SK-N-SH (cell line): ENCODE results near the gene SLC9A8.

Experiments
- EP300 ChIP-seq, 2 experiments: IDR thresholded peaks; 2 replicates each; pipeline versions ENCODE4 v1.4.0 to v1.6.1; 2012; ENCODE audit warnings: borderline replicate concordance in 1 of 2, low read depth in 1 of 2, low read length in 1 of 2
- TF ChIP-seq, protein P1 (sequence below): fragments of 150-350 bp; IDR thresholded peaks from 2 replicates; pipeline ENCODE4 v1.6.1; 2017; ENCODE audit warnings: antibody characterized with exemption, low read length, low read depth, borderline replicate concordance

DNA sequence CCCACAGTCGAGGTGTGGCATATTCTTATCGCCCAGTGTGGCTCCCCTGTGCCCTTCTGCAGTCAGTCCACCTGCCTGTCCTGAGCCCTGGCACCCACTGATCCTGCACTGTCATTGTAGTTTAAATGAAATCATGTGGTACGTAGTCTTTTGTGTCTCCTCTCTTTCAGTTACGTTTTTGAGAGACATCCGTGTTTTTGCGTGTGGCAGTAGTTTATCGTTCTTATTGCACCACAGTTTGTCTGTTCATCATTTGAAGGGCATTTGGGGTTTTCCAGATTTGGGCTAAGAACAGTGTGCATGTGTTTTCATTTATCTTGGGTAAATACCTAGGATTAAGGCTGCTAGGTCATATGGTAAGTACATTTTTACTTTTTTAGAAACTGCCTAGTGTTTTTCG lies 53.4 kb downstream of the SLC9A8 start:
- TF ChIP-seq EP300 (IDR thresholded peaks at IDR 0.05; ENCODE audit: borderline replicate concordance in 1 of 2, low read depth in 1 of 2, low read length in 1 of 2): no peak
- TF ChIP-seq, protein P1, sequence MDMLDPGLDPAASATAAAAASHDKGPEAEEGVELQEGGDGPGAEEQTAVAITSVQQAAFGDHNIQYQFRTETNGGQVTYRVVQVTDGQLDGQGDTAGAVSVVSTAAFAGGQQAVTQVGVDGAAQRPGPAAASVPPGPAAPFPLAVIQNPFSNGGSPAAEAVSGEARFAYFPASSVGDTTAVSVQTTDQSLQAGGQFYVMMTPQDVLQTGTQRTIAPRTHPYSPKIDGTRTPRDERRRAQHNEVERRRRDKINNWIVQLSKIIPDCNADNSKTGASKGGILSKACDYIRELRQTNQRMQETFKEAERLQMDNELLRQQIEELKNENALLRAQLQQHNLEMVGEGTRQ: no peak
